Esophagus mucosa (tissue), 1 donor: Measurements from ENCODE around the gene REN. TPM values are rescaled to one million over a fixed set of nuclear protein-coding genes. Genes with fewer than 3 reads are reported as not detected.

Source experiments
- ATAC-seq: fragments of 200-7000 bp; cut with Tn5 transposase; one replicate; pipeline ENCODE4 v1.9.1; 2020
- total RNA-seq: library from RNA; stranded (reverse); gene quantifications from one replicate; pipeline ENCODE4 v1.2.4, GENCODE V29; 2023
- donor health status: DM: yes; HTN: yes; CAD: no.

The REN gene
- total RNA-seq, 1 donor from 2014 or later = not detected

GRCh38 chr1:204190212-204191211, 24.4 kb upstream of the REN start:
- no peak for ATAC-seq

GRCh38 chr1:204188959-204189639, 23.0 kb upstream of the REN start:
- no peak for ATAC-seq

- no peak for ATAC-seq
These were observed 20.5 kb upstream of the REN start for GRCh38 chr1:204186597-204186996.

- ATAC-seq = no peak
These were observed 15.0 kb upstream of the REN start for GRCh38 chr1:204181116-204181515.

GRCh38 chr1:204180133-204180532, 14.0 kb upstream of the REN start:
- ATAC-seq = no peak

- no peak for ATAC-seq
These were observed 12.5 kb upstream of the REN start for GRCh38 chr1:204178487-204179281.

GRCh38 chr1:204177133-204177532, 11.0 kb upstream of the REN start:
- ATAC-seq = no peak

- no peak for ATAC-seq
These were observed 9.9 kb upstream of the REN start for GRCh38 chr1:204176049-204176448.

- ATAC-seq = no peak
These were observed 8.8 kb upstream of the REN start for GRCh38 chr1:204174958-204175357.

GRCh38 chr1:204172404-204173029, 6.4 kb upstream of the REN start:
- no peak for ATAC-seq

GRCh38 chr1:204171751-204172178, 5.6 kb upstream of the REN start:
- ATAC-seq = peak; percentile 97

- peak; percentile 29 for ATAC-seq
These were observed 4.5 kb upstream of the REN start for GRCh38 chr1:204170494-204171155.

GRCh38 chr1:204169858-204170257, 3.7 kb upstream of the REN start:
- no peak for ATAC-seq

- no peak for ATAC-seq
These were observed 1.6 kb upstream of the REN start for GRCh38 chr1:204167730-204168129.

GRCh38 chr1:204162494-204163074, 3.6 kb downstream of the REN start:
- peak; percentile 91 for ATAC-seq

- peak; percentile 7 for ATAC-seq
These were observed 4.3 kb downstream of the REN start for GRCh38 chr1:204161609-204162493.

- ATAC-seq = no peak
These were observed 8.2 kb downstream of the REN start for GRCh38 chr1:204157962-204158361.

GRCh38 chr1:204155881-204156280, 10.3 kb downstream of the REN start:
- no peak for ATAC-seq

- peak; percentile 90 for ATAC-seq
These were observed 11.4 kb downstream of the REN start for GRCh38 chr1:204154568-204155255.

- ATAC-seq = no peak
These were observed 12.5 kb downstream of the REN start for GRCh38 chr1:204153667-204154066.
